ENCODE data around the gene RAP1GAP.

Gene RAP1GAP

DNA sequence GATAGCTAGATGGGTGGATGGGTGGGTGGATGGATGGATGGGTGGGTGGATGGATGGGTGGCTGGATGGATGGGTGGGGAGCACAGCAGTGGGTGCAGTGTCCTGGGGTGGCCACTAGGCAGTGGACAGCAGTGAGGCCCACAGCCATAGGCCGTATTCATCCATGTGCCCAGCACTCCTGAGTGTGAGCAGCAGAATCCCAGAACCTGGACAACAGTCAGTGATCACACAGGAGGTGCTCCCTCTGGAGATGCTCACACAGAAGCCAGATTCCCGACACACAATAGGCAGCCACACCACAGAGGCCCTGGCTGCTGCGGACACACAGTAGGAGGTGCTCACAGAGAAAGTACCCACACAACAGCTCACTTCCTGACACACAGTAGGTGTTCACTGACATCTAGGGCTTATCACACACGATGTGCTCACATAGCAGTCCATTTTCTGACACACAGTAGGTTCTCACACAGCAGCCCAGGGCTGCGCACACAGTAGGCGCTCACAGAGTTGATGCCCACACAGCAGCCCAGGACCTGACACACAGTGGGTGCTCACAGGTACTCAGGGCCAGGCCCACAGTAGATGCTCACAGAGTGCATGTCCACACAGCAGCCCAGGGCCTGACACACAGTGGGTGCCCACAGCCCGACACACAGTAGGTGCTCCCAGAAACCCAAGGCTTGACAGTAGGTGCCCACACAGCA is 64.0 kb downstream of the RAP1GAP start:
- DNase-seq (ENCODE audit: low read depth): no peak
- TF ChIP-seq, protein P1, sequence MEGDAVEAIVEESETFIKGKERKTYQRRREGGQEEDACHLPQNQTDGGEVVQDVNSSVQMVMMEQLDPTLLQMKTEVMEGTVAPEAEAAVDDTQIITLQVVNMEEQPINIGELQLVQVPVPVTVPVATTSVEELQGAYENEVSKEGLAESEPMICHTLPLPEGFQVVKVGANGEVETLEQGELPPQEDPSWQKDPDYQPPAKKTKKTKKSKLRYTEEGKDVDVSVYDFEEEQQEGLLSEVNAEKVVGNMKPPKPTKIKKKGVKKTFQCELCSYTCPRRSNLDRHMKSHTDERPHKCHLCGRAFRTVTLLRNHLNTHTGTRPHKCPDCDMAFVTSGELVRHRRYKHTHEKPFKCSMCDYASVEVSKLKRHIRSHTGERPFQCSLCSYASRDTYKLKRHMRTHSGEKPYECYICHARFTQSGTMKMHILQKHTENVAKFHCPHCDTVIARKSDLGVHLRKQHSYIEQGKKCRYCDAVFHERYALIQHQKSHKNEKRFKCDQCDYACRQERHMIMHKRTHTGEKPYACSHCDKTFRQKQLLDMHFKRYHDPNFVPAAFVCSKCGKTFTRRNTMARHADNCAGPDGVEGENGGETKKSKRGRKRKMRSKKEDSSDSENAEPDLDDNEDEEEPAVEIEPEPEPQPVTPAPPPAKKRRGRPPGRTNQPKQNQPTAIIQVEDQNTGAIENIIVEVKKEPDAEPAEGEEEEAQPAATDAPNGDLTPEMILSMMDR (conservative IDR thresholded peaks at IDR 0.05; ENCODE audit: control insufficient read depth, insufficient read depth, low read depth, low read length): no peak

DNA sequence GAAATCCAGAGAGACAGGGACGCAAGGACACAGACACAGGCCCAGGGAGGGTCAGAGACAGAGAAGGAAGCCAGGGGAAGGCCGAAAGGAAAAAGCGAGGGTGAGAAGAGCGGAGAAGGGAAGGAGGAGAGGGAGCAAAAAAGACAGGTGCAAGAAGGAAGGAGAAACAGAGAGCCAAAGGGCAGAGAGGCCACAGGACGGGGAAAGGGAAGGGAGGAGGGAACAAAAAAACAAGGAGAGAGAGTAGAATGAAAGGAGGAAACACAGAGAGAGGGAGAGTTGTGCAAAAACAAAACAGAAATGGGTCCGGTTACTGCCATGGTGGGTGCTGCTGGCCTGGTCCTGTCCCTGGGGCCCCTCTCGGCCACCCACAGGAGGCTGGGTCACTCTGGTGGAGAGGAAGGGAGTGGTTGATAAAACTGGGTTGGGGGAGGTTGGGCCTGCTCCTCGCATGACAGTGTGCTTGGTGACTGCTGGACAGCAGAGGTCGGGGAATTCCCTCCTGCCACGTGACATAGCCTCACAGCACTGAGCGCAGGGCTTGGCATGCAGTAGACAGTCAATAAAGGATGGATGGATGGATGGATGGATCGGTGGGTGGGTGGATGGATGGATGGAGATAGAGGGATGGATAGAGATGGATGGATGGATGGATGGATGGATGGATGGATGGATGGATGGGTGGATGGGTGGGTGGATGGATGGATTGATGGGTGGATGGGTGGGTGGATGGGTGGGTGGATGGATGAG is 64.8 kb downstream of the RAP1GAP start:
- no peak for DNase-seq (ENCODE audit: low read depth)
- H3K4me3 ChIP-seq (ENCODE audit: control insufficient read depth, low read depth, low read length): no peak overlapping the region
- TF ChIP-seq, protein P1 (conservative IDR thresholded peaks at IDR 0.05; ENCODE audit: control insufficient read depth, insufficient read depth, low read depth, low read length): no peak

More for the DNA sequence above, 64.0 kb downstream of the RAP1GAP start:
- no peak overlapping the region for H3K4me3 ChIP-seq (ENCODE audit: control insufficient read depth, low read depth, low read length)

DNA sequence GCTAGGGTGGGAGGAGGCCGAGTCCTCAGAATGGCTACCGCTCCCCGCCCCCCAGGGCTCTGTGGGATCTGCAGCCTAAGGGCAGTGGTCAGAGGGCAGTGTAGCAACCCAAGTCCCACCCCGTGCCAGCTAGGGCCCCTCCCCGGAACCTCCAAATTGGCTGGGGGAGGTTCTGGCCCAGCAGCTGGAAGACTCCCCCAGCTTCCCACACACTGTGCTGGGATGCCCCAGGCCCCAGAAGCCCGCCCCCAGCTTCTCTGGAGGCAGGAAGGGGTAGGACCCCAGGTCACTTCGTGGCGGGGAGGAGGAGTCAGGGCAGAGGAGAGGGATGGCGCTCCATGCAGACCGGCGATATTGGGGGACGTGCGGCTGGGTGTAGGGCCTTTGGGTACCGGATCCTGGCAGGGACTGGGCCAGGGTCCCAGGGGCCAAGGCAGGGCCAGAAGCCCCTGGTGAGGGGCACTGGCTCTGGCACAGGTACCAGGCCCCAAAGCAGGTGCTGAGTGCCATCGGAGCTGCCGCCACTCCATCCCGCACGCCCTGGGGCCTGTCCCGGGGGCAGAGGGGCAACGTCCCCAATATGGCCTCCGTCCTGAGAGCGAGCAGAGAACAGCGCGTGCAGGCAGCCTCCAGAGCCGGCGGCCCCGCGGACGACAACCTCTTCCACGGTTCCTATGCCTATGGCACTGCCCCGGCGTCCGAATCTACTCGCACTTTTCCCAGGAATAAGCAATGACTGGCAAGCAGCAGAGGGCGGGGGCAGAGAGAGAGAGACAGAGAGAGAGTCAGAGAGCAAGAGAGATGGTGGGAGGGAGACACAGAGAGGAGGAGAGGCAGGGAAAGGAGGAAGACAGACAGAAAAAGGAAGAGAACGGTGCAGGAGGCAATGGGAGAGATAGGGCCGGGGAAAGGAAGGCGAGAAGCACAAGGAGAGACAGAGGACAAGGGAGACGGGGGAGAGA is 65.7 kb downstream of the RAP1GAP start:
- DNase-seq (ENCODE audit: low read depth): no peak
- TF ChIP-seq, protein P1 (conservative IDR thresholded peaks at IDR 0.05; ENCODE audit: control insufficient read depth, insufficient read depth, low read depth, low read length): no peak
- H3K4me3 ChIP-seq (ENCODE audit: control insufficient read depth, low read depth, low read length): no peak overlapping the region

DNA sequence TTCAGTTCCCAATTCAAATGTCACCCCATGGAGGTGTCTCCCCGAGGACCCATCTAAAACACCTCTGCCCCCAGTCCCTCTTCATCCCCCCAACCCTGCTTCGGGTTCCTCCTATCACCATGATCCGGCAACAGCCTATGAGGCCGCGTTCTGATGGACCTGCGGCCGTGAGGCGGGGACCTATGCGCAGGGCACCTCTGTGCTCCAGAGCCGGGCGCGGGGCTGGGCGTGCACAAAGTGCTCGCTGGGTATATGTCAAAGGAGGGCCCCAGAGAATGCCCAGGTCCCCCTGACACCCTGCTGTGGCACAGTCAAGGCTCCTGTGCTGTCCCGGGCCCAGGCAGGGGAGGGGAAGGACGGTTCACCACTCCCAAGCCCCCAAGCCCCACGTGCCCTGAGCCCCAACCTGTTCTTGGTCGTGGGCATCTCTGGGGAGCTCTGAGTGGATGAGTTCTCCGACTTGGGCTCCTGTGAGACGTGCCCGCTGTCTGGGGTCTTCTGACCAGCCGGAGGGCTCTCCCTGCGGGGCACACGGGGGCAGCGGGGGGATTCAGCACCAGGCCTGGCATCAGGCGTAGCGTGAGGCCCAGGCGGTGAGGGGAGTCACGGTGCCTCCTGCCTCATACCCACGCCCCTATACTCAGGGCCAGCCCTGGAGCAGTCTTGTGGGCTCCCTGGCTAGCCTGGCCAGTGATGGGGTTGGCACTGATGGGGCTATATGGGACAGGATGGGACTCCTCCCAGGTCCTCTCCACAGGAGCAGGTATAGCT is 67.7 kb downstream of the RAP1GAP start:
- no peak overlapping the region for H3K4me3 ChIP-seq (ENCODE audit: control insufficient read depth, low read depth, low read length)
- no peak for DNase-seq (ENCODE audit: low read depth)
- TF ChIP-seq, protein P1 (conservative IDR thresholded peaks at IDR 0.05; ENCODE audit: control insufficient read depth, insufficient read depth, low read depth, low read length): no peak

DNA sequence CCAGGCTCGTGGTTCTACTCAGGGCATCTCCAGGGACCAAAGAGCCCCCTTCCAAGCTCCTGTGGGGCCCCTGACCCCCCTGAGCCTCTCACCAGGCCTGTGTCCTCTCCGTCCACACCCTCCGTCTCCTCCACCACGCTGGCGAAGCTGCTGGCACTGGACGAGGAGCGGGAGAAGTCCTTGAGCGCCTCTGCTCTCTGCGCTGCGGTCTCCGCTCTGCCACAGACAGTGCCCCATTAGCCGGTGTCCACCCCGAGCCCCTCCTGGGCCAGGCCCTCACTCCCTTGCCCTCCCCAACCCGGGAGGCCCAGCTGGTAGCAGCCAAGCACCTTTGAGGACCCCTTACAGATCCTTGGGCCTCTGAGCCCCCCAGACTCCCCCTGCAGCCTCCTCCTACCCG is 69.8 kb downstream of the RAP1GAP start:
- TF ChIP-seq, protein P1 (conservative IDR thresholded peaks at IDR 0.05; ENCODE audit: control insufficient read depth, insufficient read depth, low read depth, low read length): no peak

DNA sequence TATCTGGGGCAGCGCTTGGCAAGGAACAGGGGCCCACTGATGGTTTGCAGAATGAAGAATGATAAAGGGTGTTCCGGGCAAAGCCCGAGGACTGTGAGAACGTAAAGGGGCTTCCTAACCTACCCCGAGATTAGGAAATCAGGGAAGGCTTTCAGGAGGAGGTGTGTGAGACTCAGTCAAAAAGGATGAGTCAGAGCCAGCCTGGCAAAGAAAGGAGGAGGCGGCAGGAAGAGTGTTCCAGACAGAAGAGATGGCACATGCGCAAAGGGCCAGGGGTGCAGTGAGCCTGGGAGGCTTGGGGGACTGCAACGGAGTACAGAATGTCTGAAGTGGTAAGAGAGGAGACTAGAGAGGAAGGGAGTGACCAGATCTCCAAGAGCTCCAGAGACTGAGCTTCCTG is 70.3 kb downstream of the RAP1GAP start:
- no peak overlapping the region for H3K4me3 ChIP-seq (ENCODE audit: control insufficient read depth, low read depth, low read length)
- TF ChIP-seq, protein P1 (conservative IDR thresholded peaks at IDR 0.05; ENCODE audit: control insufficient read depth, insufficient read depth, low read depth, low read length): no peak
- no peak for DNase-seq (ENCODE audit: low read depth)

More for the DNA sequence above, 69.8 kb downstream of the RAP1GAP start:
- no peak for DNase-seq (ENCODE audit: low read depth)
- no peak overlapping the region for H3K4me3 ChIP-seq (ENCODE audit: control insufficient read depth, low read depth, low read length)
